Activated CD4-positive, CD25-positive, alpha-beta regulatory T cell treated with anti-CD3 and anti-CD28 coated beads, Interleukin-2, amount 50 U/mL, for 72 hours (primary cell): ENCODE data around the gene DCAF4.

ENCODE experiments used
- DNase-seq: peaks from one replicate; pipeline ENCODE4 v3.0.0; 2021

Gene DCAF4

DNA sequence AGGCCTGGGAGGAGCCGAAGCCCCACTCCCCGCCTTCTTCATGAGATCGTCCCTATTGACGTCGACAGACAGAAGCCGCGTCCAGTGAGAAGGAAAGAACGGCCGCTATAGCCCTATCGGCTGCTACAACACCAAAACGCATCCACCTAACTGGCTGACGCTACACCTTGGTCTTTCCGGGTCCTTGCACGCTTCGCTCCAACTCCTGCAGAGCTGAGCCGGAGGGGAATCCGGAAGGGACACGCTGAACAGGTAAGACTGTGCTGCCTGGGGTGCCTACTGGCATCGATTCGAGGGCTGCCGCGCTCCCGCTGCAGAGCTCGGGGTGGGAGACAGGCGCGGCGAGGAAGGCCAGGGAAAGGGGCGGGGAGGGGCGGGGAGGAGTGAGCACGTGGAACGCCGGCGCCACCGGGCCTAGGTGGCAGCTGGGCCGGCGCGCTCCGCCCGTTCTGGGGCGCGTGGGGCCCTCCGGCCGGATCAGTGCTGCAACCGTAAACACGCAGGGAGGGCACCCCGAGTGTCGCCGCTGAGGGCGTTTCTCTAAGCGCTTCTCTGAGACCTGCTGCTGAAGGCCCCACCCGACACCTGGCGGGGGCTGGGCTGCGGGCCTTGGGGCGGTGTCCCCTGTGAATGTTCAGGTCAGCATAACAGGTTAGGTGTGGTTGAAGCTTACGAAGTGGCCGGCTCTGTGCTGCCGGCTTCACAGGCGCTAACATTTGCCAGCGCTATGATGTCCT is at the start of gene DCAF4:
DCAF4 (plus strand) TSS at position 173 of the 737 bp plus-strand sequence. CDS start 11,515 bp downstream, outside the sequence.
- DNase-seq: peak; percentile 91

- no peak for DNase-seq
These were observed 49.6 kb upstream of the DCAF4 start for GRCh38 chr14:72876710-72877063.

GRCh38 chr14:72878746-72879145 is 47.5 kb upstream of the DCAF4 start:
- DNase-seq: no peak

GRCh38 chr14:72879431-72879830 is 46.8 kb upstream of the DCAF4 start:
- DNase-seq: no peak

- DNase-seq: no peak
These were observed 46.1 kb upstream of the DCAF4 start for GRCh38 chr14:72880164-72880563.

- no peak for DNase-seq
These were observed 45.4 kb upstream of the DCAF4 start for GRCh38 chr14:72880820-72881219.

GRCh38 chr14:72881543-72881942 is 44.7 kb upstream of the DCAF4 start:
- DNase-seq: no peak

- no peak for DNase-seq
These were observed 44.2 kb upstream of the DCAF4 start for GRCh38 chr14:72882047-72882446.

DNA sequence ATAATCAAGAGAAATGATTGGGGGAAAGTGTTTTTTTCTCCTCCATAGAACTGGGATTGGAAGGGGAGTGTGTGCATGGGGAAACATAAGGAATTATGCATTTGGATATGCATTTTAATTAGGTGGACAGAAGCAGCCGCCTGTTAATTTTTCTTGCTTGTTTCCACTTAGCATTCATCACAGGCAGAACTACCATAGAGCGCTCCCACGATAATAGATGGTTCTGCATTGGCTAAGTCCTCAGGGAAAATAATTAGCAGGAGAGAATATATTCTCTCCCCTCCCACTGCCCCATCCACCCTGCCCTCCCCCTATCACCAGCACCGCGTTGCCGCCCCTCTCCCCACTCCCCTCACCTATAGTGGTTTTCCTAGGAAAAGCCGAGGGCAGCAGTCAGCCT is 43.8 kb upstream of the DCAF4 start:
- no peak for DNase-seq

- DNase-seq: no peak
These were observed 43.2 kb upstream of the DCAF4 start for GRCh38 chr14:72883109-72883508.

DNA sequence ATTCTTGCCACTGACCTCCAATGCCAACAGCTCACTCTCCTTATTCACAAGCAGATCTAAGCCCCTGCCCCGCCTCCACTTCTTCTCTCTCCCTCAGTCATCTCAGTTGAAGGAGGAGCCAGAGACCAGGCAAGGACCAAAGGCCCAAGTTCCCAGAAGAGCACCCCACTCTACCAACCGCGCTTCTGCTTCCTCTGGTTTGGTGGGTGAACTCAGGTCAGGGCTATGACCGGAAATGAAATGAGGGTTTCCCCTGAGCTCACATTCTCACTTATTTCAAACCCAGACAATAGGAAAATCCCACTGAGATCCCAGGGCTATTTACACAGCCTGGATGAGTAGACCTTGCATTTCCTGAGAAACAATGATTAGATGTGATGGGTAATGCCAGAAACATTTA is 42.3 kb upstream of the DCAF4 start:
- DNase-seq: no peak

GRCh38 chr14:72884386-72884785 is 41.9 kb upstream of the DCAF4 start:
- no peak for DNase-seq

- no peak for DNase-seq
These were observed 38.8 kb upstream of the DCAF4 start for GRCh38 chr14:72887514-72887913.

GRCh38 chr14:72888192-72888591 is 38.1 kb upstream of the DCAF4 start:
- DNase-seq: no peak

GRCh38 chr14:72888636-72889201 is 37.5 kb upstream of the DCAF4 start:
- DNase-seq: no peak

- no peak for DNase-seq
These were observed 36.9 kb upstream of the DCAF4 start for GRCh38 chr14:72889366-72889765.

- no peak for DNase-seq
These were observed 34.6 kb upstream of the DCAF4 start for GRCh38 chr14:72891666-72892102.

GRCh38 chr14:72892103-72892878 is 34.0 kb upstream of the DCAF4 start:
- DNase-seq: no peak

GRCh38 chr14:72892879-72893635 is 33.2 kb upstream of the DCAF4 start:
- DNase-seq: peak; percentile 33

DNA sequence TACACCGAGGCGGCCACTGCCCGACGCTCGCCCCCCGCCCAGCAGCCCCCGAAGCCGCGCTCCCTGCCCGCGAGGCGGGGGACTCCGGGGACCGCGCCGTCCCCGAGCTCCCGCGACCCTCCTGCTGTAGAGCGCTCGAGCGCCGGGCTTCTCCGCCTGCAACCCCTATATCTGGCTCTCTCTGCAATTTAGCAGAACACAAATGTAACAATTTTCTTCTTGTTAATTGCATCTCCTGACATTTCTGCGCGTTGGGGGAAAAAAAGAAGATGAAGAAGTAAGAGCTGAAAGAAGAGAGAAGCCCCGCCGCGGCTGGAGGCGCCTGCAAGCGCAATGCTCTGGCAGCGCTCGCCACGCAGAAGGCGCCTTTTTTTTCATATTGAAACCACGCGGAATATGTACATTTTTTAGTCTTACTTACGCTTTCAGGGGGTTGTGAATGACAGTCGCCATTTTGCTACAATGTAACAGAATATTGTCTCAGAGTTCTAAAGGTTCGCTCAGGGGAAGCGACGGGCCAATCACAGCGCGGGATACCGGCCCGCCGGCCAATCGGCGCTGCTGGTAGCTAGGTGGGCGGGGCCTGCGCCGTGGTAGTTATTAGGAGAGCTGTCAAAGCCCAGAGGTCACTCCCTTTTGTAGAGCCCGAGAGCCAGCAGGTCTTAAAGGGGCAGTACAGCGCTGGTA is 32.5 kb upstream of the DCAF4 start, which contains the start of gene DPF3:
DPF3 (minus strand) TSS at position 466 of the 687 bp plus-strand sequence; CDS start at position 453, 13 bp downstream.
- peak; percentile 91 for DNase-seq

DNA sequence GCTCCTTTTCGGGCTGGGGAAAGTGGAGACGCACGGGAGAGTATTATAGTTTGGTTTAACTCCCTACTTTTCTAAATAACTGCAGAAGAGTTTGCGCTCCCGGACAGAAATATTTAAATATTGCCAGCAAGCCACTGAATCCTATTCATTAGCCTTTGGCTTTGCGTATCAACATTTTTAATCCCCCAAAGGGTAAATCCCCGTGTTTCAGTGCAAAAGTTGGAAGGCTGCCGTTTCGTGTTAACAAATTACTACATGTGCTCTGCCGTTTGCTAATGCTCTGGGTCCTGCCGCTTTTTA is 32.0 kb upstream of the DCAF4 start:
- no peak for DNase-seq

DNA sequence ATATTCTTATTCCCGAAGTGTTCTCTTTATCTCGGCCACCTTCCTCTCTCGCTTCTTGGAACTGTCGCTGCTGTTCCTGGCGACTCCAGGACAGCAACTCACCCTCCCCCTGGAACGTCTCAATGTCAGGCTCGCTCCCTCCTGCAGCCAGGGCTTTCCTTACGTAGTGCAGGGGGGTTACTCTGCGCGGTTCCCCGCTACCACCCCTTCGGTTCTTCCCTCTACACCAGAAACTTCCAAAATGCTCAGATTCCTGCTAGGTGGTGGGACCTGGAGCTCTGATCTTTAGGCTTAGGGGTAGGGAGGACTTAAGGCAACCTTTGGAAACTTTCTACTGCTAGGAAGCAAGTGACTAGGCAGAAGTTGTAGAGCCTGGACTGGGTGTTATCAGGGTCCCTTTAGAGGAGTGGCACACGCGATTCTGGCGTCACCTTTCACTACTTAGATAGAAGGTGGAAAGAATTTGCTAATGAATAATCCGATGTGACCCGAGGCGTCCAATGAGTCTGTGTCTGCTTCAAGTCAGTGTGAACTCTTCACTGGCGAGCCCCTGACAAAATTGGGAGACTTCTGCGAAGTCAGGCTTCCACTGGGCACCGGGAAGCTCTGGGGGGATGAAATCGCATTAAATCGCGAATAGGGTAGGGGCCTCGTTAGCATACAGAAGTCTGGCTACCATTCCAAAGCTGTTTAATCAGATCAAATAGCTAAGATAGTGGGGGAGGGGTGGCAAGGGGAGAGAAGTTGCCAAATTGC is 31.5 kb upstream of the DCAF4 start:
- DNase-seq: no peak
